HG02623 (cell line): Measurements from ENCODE around the gene IL9.

ENCODE experiments used
- ATAC-seq: cut with Tn5 transposase; IDR thresholded peaks from one replicate; pipeline ENCODE4 v1.9.1; 2021; ENCODE audit warnings: moderate library complexity; ENCODE audit not compliant: unreplicated experiment

IL9 gene

DNA sequence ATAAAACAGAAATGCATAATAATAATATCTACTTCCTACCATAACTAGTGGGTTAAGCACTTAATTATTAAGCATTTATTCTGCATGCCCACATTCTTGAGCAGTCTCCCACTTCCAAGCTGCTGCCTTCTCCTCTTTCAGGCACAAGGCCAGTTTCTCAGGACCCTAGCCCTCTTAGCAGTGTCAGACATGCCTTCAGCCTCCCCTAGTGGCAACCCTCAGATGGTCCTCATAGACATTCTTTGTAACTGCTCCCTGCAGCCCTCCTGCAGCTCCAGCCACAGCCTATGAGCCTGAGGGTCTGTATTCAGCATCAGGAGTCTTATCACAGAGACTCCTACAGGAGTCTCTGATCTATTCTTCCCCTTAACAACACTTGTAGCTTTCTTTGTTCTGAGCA is 3.9 kb downstream of the IL9 start:
- no peak for ATAC-seq

DNA sequence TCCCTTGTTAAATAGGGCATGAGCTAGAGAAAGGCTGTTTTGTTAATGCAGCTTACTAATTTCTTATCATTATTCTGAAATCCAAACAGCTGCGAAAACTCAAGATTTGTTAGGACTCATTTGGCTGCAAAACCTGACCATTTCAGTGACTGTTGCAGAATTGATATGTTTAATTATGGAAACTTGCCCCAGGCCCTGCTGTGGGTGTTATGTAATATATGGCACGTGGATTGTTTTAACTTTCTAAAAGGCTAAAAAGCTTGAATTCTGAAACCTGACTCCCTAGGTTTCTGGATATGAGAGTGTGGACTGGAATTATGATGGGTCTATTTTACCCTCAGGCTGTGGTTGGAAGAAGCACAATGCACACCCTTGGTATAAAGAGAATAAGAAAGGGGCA is 4.4 kb downstream of the IL9 start:
- ATAC-seq = no peak

DNA sequence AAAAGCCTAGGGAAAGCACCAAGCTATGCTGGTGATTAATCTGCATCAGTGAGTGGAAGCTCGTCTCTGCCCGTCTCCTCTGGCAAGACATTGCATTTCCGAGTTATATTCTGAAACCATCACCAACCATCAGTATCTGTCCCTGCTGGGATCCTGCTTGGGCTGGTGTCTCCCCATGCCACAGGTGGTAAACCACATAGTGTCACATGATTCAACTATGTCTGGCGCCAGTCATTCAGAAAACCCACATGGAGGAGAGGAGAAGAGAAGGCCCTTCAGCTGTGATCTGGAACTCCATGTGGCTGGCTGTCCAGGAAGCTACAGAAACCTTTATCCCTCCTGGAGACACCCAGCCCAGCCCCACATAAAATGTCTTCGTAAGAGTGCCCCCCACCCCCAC is 4.8 kb downstream of the IL9 start:
- ATAC-seq = peak; percentile 67

DNA sequence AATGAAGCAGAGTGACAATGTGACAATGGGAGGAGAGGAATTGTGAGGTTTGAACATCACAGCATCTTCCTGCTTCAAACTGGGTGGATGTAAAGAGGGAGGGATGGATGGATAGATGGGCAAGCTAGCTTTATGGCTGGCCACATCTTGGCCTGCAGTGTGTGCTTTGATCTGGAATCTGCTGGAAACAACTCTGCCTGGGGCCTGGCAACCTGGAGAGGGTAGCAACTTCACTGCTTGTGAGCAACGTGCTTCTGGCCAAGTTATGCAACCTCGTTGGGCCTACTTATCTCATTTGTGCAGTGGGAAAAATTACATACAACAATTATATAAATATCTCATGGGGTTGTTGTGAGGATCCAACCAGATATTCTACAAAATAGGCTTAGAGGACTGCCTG is 5.3 kb downstream of the IL9 start:
- no peak for ATAC-seq

DNA sequence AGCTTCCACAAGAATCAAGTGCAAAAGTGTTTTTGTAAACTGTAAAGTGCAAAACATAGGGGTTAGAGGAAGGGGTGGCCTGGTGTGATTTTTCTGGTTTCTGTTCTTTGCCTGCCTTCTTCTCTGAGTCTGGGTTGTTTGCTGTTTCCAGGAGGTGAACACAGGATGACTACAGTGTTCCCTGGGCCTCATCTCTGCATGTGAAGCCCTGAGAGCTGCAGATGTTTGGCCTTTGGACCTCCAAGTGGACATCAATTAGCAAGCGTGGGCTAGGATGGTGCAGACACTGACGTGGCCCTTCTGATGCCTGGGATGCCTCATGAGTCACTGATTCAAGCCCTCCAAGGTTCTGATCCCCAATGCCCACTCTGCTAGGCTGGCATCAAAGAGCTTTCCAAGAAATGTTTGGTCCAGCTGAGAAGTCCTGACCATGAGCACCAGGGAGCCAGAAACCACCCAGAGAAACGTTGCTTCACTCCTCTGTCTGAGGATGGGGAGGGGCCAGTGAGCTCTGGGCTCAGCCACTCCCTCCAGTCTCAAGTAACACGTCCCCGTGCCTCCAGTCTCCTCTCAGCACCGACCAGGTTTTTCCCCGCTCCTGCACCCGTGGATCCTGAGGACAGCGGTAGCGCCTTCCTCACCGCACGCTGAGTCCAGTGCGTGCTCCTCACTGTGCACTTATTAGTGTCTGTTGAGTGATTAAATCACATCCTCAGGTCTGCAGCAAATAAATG is 7.6 kb downstream of the IL9 start:
- no peak for ATAC-seq

DNA sequence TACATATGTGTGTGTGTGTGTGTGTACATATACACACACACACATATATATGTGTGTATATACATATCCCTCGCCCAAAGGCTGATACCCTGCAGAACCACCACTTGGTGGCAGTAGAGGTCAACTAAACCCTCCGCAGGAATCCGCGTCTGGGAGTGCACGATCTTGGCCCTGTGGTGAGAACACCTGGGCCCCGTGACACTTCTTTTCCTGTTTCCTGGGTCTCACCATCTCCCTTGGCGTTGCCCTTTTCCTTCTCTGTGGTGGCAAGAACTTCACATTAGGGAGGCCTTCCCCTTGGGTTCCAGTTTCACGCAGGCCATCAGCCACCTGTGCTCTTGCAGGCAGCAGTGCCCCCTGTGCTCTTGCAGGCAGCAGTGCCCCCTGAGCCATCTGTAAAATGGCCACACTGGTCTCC is 8.2 kb downstream of the IL9 start:
- peak; percentile 90 for ATAC-seq

DNA sequence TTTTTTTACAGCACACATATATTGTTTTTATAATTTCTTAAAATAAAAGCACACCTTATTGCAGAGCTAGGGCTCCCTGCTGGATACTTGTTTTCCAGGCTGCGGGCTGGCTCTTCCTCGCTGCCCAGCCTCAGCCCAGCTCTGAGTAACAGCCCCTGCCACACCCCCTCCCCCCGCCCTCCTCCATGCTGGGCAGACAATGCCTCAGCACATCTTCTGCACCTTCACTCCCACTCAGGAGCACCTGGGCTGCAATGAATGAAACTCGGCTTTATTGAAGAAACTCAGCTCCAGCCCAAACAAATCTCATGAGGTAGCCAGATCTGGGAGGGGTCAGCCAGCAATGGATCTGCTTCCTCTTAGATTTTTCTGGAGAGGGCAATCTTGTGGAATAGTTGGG is 9.5 kb downstream of the IL9 start:
- ATAC-seq = no peak

DNA sequence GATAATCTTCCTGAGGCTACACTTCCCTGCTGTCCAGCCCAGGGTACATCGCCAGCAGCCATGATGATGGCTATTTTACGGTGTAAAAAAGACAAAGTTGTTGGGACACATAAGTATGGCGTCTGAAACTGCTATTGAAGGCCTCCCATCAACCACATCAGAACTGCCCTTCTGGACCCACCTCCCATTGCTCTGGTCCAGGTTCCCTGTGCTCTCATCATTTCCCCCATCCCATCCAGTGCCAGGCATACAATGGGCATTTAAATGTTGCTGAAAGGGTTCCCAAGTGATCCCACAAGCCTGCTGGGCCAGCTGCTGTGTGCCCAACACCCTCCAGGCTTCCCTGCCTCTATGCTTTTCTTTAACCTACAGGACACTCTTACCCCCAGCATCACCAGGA is 10.6 kb downstream of the IL9 start:
- no peak for ATAC-seq

DNA sequence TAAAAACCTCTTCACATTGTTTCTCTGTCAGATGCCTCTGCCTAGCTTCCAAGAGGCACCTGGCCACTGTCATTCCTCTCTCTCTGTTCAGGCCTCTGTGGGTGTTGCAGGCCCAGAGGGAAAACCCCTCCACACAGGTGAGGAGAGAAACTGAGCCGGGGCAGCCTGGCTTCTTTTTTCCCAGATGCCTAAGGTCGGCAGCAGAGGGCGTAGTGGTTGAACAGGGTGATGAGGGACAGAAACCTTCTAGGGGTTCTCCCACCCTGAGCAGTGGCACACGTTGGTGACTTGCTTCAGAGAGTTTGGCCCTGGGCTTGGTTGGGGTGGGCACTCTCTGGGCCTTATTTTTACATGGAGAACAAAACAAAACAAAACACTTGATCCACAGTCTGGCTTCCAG is 12.2 kb downstream of the IL9 start:
- no peak for ATAC-seq

DNA sequence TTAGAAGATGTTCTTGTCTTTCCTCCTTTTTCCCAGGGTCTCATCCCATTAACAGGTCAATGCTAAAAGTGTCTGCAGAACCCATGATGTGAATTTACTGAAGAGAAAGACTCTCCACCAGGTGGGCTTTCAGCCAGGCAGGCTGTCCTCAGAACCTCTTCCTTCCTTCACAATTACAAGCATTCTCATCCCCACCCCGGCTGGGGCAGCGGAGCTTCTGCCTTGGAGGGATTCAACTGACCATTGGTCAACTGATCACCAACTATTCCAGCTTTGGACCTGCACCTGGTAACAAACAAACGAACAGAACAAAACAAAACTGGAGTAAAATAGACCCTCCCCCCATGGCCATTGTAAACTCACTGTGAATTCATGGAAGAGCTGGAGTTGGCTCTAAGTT is 12.6 kb downstream of the IL9 start:
- no peak for ATAC-seq

DNA sequence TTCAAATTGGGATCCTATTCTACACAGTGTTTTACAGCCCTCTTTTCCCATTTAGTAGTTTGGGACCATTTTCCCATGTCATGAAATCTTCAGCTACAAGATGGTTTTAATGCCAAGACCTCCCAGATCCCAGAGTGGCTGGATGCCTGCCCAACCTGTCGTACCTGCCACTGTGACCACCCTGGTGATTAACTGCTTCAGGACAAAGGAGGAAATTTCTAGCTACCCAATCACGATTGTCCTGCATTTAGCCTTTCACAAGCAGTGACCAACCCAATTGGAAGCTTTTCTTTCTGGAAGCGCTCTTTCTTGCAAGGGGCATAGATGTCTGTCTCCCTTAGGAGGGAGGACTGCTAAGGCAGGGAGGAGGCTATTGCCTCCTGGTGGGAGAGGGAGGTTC is 13.8 kb downstream of the IL9 start:
- ATAC-seq = no peak

DNA sequence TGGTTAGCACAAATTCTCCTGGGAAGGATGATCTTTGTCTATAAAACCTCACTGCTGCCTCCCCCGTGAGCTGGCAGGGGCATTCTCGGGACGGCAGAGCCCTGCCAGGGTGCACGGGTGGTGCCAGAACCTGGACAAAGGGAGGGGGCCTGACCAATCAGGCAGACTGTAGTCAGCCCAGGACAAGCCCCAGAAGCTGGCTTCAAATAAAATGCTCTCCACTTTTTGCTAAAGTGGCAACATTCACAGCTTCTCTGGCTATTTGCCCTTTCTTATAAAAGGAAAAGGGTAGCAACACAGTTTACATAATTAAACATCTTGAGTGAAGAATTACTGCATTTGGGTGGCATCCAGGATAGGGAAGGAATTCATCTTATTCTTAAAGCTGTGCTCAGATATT is 14.4 kb downstream of the IL9 start:
- ATAC-seq = no peak

DNA sequence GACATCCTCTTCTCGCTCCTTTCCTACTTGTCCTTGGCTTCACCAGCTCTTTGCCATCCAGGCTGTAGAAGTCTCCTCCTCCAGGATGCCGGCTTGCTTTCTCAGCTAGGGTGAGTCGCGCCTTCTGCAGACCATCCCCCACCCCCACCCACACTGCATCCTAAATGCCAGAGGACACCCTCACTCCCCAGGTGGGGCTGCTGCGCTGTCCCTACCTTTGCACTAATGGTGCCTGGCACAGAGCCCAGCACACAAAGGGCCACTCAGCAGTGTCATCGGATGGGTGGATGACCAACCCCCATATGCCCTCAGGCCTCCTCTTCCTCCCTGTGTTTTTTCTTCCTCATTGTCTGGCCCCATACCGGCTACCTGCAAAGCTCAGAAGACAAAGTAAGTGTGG is 14.8 kb downstream of the IL9 start:
- no peak for ATAC-seq

DNA sequence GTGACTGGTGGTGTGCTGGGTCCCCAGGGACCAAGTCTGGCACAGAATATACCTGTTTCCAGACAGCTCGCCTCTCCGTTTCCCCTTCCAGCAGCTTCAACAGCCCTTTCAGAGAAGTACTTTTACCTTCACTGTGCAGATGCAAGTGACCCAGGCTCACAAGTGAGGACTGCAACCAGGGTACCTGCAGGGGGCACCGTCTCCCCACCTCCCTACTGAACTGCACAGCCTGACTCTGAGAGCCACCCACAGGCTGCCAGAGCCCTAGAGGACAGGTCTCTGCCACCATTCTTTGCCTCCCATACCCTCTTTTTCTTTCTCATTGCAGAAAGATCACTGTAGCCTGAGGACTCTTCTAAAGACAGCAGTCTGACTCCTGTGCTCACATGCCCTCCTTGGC is 15.4 kb downstream of the IL9 start:
- ATAC-seq = no peak

DNA sequence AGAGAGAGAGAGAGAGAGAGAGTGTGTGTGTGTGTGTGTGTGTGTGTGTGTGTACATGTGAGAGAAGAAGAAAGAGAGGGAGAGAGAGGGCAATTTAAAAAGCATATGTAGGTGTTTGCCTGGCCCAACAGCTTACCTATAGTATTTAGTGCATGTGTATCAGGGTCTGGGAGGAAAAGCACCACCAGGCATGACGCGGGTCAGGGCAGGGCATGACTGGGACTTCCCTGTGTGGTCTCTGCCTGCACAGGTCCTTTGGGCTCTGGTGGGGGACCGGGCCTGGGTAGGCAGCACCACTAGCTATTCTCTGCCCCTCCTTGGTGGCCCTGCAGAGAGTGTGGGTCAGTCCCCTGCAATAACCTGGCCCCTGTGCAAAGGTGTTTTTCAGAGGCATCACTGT is 16.1 kb downstream of the IL9 start:
- no peak for ATAC-seq

DNA sequence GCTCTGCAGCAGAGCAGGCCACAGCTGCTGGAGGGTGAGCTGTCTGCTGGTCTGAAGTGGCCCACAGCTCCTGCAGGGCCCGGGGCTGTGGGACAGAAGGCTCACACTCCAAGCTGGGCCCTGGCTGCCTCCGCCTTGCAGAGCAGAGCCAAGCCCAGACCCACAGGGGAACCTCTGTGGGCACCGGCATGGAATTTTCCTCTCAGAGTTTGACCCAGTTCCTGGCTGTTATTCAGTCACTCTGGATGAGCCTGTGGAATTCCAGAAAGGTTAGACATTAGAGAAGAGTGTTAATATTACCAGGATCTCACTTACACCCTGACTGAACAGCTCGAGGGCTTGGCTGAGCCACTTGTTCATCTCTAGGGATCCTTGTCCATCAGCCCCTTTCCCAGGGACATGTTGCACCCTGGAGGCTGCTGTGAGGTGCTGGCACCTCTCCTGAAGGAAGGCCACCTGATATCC is 17.5 kb downstream of the IL9 start:
- ATAC-seq = no peak

DNA sequence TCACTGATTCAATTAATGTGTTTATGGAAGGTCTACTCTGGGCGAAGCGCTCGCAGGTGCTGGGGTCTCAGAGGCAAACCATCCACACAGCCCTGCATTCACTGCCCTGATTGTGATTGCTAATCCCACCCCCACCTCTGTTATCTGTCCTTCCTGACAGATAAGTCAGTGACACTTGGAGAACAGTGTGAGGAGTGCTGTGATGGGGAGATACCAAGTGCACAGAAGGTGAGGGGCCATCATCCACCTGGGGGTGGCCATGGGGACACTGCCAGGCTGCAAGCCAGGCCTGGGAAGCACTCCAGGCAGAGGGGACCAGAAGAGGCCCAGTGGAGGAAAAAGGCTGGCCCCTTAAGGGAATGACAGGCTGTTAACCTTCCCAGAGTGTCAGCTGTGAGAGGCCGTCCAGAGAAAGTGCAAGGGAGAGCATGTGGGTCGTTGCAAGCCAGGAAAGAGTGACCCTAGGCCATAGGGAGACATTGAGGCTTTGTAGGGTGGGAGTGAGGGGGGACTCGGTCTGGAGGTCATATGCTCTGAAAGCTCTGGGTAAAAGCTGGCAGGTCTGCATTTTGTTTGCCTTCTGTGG is 18.0 kb downstream of the IL9 start:
- ATAC-seq = no peak

DNA sequence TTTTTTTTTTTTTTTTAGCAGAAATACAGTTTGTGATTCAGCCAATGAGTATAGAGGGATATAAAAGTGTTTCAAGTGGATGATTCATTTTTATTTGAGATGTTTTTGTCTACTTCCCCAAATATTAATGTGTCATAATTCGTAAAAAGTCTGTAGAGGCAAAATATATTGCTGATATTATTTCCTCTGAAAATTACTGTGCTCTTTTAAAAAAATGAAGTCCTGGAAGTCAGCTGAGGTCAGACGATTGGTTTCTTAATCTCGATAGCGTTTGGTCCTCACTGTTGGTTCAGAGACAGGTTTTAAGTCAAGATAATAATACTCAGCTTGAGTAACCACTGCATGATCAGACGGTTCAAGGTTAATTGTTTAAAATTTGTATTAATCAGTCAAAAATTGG is 19.5 kb downstream of the IL9 start:
- no peak for ATAC-seq

DNA sequence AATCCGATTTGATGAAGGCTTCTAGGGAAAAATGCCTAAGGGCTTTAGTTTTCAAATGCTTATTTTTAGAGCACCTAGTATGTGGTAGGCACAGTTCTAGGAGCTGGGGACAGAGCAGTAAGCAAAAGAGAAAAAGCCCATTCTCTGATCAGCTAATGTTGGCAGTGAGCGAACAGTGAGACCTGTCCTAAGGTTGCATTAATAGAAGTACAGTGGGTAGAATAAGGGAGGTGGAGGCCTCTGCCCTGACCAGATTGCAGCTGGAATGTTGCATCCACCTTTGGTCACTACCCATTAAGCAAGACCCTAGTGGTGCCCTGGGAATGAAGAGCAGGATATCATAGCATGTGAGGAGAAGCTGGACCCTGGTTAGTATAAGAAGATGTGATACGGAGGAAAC is 20.1 kb downstream of the IL9 start:
- no peak for ATAC-seq

DNA sequence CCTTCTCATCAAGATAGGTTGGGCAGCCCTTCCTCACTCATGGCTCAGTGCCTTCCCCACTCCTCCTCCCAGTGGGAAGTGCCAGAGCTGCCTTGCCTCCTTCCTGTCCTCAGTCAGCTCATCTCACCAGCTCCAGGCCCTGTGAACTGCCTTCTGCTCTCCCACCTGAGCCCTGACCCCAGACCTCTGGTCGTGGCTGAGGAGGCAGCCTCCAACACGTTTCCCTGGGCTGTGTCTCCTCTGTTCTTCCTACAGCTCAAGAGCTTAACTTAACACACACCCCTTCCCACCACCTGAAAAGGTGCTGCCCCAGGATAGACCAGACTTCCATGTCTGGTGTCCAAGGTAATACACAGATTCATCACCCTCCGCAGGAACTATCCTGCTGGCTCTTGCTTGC is 21.2 kb downstream of the IL9 start:
- ATAC-seq = no peak

DNA sequence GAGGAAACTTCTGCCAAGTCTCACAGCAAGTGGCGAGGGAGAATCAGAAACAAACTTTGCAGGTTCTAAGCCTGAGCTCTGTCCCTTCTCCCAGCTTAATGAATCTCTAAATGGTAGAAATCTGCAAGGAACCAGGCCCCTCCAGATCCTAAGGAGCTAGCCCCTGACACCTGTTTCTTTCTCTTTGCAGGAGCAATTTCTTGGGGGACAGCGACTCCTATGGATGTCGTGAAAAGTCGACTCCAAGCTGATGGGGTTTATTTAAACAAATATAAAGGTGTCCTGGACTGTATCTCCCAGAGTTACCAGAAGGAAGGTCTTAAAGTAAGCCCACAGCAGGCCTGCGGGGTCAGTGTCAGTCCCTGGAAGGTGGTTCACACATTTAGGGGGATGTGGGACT is 21.8 kb downstream of the IL9 start:
- ATAC-seq = no peak

DNA sequence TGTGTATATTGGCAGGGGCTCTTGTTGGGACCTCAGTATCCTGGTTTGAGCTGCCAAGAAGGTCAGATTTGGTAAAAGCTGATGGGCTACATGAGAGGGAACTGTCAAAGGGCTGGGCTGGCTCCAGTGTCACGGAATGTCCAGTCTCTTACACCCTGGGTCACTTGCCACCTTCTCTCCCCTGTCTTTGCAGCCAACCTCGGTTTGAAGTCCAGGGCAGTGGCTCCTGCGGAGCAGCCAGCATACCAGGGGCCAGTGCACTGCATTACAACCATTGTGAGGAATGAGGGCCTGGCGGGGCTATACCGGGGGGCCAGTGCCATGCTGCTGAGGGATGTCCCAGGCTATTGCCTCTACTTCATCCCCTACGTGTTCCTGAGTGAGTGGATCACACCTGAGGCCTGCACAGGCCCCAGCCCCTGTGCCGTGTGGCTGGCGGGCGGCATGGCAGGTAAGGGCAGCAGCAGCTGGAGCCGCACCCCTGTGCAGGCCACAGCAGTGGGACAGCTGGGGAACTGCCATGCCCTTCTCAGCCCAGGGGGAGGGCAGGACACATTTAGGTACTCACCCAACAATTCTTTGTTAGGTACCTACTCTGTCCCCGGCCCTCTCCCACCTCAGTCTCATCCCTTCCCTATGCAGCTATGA is 24.2 kb downstream of the IL9 start:
- no peak for ATAC-seq

DNA sequence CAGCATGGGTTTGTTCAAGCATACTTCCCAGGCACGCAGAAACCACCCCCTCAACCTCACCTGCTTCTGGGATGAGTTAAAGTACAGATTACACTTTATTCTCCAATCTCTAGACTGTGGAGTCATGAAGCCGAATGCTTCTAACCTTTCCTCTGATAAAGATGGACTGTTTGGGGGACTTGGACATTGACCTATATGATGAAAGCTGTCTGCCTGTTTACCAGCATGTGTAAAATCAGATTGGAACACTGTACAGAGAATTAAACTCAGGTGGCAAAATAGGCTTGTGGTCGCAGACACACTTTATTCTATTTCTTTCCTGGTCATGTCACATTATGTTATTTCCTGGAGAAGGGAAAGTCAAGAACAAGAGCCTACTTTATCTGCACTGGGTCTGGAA is 25.7 kb downstream of the IL9 start:
- ATAC-seq = no peak
